H9 (cell line): Measurements from ENCODE around the gene ADORA3. TPM values are rescaled to one million over a fixed set of nuclear protein-coding genes. Genes with fewer than 3 reads are reported as not detected.

Source experiments
- DNase-seq: peaks from one replicate; pipeline ENCODE4 v3.0.0-alpha.2; 2017
- H2AFZ ChIP-seq: one replicate; pipeline ENCODE4 v1.6.1; 2013; ENCODE audit warnings: mild to moderate bottlenecking, low read length, control low read depth, moderate library complexity
- H2AK5ac ChIP-seq: 2 replicates; pipeline ENCODE4 v1.6.1; 2013; ENCODE audit warnings: low read length, control low read depth, mixed read lengths; ENCODE audit not compliant: insufficient read length
- H2BK120ac ChIP-seq: one replicate; pipeline ENCODE4 v1.6.1; 2013; ENCODE audit warnings: low read depth, mild to moderate bottlenecking, low read length, control low read depth, inconsistent platforms; ENCODE audit not compliant: poor library complexity, severe bottlenecking
- H2BK12ac ChIP-seq: 2 replicates; pipeline ENCODE4 v1.6.1; 2013; ENCODE audit warnings: low read length, control low read depth, mixed read lengths, low read depth; ENCODE audit not compliant: insufficient read length
- H2BK15ac ChIP-seq: 2 replicates; pipeline ENCODE4 v1.6.1; 2013; ENCODE audit warnings: low read depth, low read length, control low read depth
- H2BK20ac ChIP-seq: one replicate; pipeline ENCODE4 v1.6.1; 2013; ENCODE audit warnings: low read depth, mild to moderate bottlenecking, low read length, control low read depth, inconsistent platforms; ENCODE audit not compliant: poor library complexity, severe bottlenecking
- H2BK5ac ChIP-seq: 2 replicates; pipeline ENCODE4 v1.6.1; 2013; ENCODE audit warnings: low read length, control low read depth, mixed read lengths; ENCODE audit not compliant: insufficient read length
- H3K14ac ChIP-seq: 2 replicates; pipeline ENCODE4 v1.6.1; 2013; ENCODE audit warnings: low read length, control low read depth; ENCODE audit not compliant: insufficient read depth
- H3K18ac ChIP-seq: 2 replicates; pipeline ENCODE4 v1.6.1; 2013; ENCODE audit warnings: low read depth, mild to moderate bottlenecking, mixed read lengths, low read length, control low read depth; ENCODE audit not compliant: insufficient read length
- H3K23ac ChIP-seq: 2 replicates; pipeline ENCODE4 v1.6.1; 2013; ENCODE audit warnings: low read length, control low read depth, mixed read lengths, low read depth; ENCODE audit not compliant: insufficient read length
- H3K23me2 ChIP-seq: 2 replicates; pipeline ENCODE4 v1.6.1; 2013; ENCODE audit warnings: low read depth, mild to moderate bottlenecking, mixed read lengths, low read length, control low read depth; ENCODE audit not compliant: insufficient read length, poor library complexity, severe bottlenecking
- H3K27ac ChIP-seq: 2 replicates; pipeline ENCODE4 v1.5.1; 2013; ENCODE audit warnings: low read length, control low read depth, mixed read lengths, low read depth; ENCODE audit not compliant: insufficient read length
- H3K27me3 ChIP-seq: 2 replicates; pipeline ENCODE4 v1.6.1; 2013; ENCODE audit warnings: low read length, control low read depth, inconsistent platforms; ENCODE audit not compliant: insufficient read depth
- H3K4ac ChIP-seq: 2 replicates; pipeline ENCODE4 v1.6.1; 2013; ENCODE audit warnings: low read depth, mild to moderate bottlenecking, control low read depth, inconsistent platforms, low read length, moderate library complexity
- H3K4me1 ChIP-seq: 2 replicates; pipeline ENCODE4 v1.6.1; 2013; ENCODE audit warnings: low read length, control low read depth, inconsistent platforms; ENCODE audit not compliant: insufficient read depth
- H3K4me2 ChIP-seq: 2 replicates; pipeline ENCODE4 v1.6.1; 2013; ENCODE audit warnings: low read length, control low read depth, mixed read lengths; ENCODE audit not compliant: insufficient read length, insufficient read depth
- H3K56ac ChIP-seq: 2 replicates; pipeline ENCODE4 v1.6.1; 2013; ENCODE audit warnings: low read depth, mild to moderate bottlenecking, mixed read lengths, low read length, control low read depth; ENCODE audit not compliant: insufficient read length
- H3K79me1 ChIP-seq: 2 replicates; pipeline ENCODE4 v1.6.1; 2013; ENCODE audit warnings: low read depth, mild to moderate bottlenecking, moderate library complexity, low read length, control low read depth, inconsistent platforms; ENCODE audit not compliant: insufficient read depth, poor library complexity, severe bottlenecking
- H3K79me2 ChIP-seq: 2 replicates; pipeline ENCODE4 v1.6.1; 2013; ENCODE audit warnings: low read length, control low read depth, inconsistent platforms; ENCODE audit not compliant: insufficient read depth
- H3K9ac ChIP-seq: 2 replicates; pipeline ENCODE4 v1.6.1; 2013; ENCODE audit warnings: low read length, control low read depth, mixed read lengths; ENCODE audit not compliant: insufficient read length; ENCODE audit errors: extremely low read depth
- H3K9me3 ChIP-seq: one replicate; pipeline ENCODE4 v1.6.1; 2013; ENCODE audit warnings: low read depth, low read length, inconsistent platforms; ENCODE audit not compliant: control insufficient read depth
- H3T11ph ChIP-seq: one replicate; pipeline ENCODE4 v1.6.1; 2013; ENCODE audit warnings: mild to moderate bottlenecking, low read length, control low read depth, inconsistent platforms
- H4K20me1 ChIP-seq: one replicate; pipeline ENCODE4 v1.6.1; 2013; ENCODE audit not compliant: control insufficient read depth, insufficient read length, insufficient read depth
- H4K5ac ChIP-seq: 2 replicates; pipeline ENCODE4 v1.6.1; 2013; ENCODE audit warnings: low read depth, mild to moderate bottlenecking, mixed read lengths, low read length, control low read depth; ENCODE audit not compliant: insufficient read length
- H4K8ac ChIP-seq: replicated peaks from 2 replicates; pipeline ENCODE4 v1.6.1; 2013; ENCODE audit warnings: low read length, control low read depth, mixed read lengths, low read depth; ENCODE audit not compliant: insufficient read length
- H4K91ac ChIP-seq: 2 replicates; pipeline ENCODE4 v1.6.1; 2013; ENCODE audit warnings: low read depth, mild to moderate bottlenecking, moderate library complexity, mixed read lengths, low read length, control low read depth; ENCODE audit not compliant: insufficient read length
- H3K27ac Mint-ChIP-seq, 3 experiments: 2 replicates in 2 of 3; 3 replicates in 1 of 3; pipeline ENCODE4 v1.8.0; 2020 to 2021; ENCODE audit warnings: mixed read lengths in 3 of 3, mild to moderate bottlenecking in 1 of 3, moderate library complexity in 1 of 3
- H3K27me3 Mint-ChIP-seq: 2 replicates; pipeline ENCODE4 v1.8.0; 2021; ENCODE audit warnings: low read depth, mild to moderate bottlenecking, moderate library complexity, mixed read lengths
- H3K36me3 Mint-ChIP-seq, 3 experiments: 2 replicates in 2 of 3; 3 replicates in 1 of 3; pipeline ENCODE4 v1.8.0; 2020 to 2021; ENCODE audit warnings: low read depth in 3 of 3, mixed read lengths in 3 of 3; ENCODE audit not compliant: insufficient read depth in 1 of 3
- H3K4me1 Mint-ChIP-seq, 2 experiments: 2 replicates each; pipeline ENCODE4 v1.8.0; 2020; ENCODE audit warnings: mixed read lengths in 2 of 2
- H3K4me3 Mint-ChIP-seq, 2 experiments: 2 replicates in 1 of 2; 3 replicates in 1 of 2; pipeline ENCODE4 v1.8.0; 2020 to 2021; ENCODE audit warnings: mild to moderate bottlenecking in 2 of 2, mixed read lengths in 2 of 2, moderate library complexity in 1 of 2
- H3K9me3 Mint-ChIP-seq, 2 experiments: 2 replicates in 1 of 2; 3 replicates in 1 of 2; pipeline ENCODE4 v1.8.0; 2020; ENCODE audit warnings: mild to moderate bottlenecking in 2 of 2, mixed read lengths in 2 of 2, moderate library complexity in 1 of 2
- CTCF ChIP-seq: fragments of 200-600 bp; sonication (generic); conservative IDR thresholded peaks from 3 replicates; pipeline ENCODE4 v1.8.0; 2021; ENCODE audit warnings: antibody characterized with exemption, mild to moderate bottlenecking
- WGBS: extraction: QIAGEN DNeasy Blood & Tissue Kit; methylation state at CpG from one replicate; pipeline ENCODE4 v1.1.7; 2013; ENCODE audit warnings: missing lambda C conversion rate, low lambda C conversion rate, mixed read lengths; ENCODE audit not compliant: insufficient read length; ENCODE audit errors: extremely low coverage; 5-methylcytosine and 5-hydroxymethylcytosine counted together
- total RNA-seq: library from RNA; stranded (reverse); gene quantifications from 2 replicates; pipeline ENCODE4 v1.2.1, GENCODE V29; 2021

The ADORA3 gene
- total RNA-seq, 1 experiment from 2014 or later = not detected

- no peak overlapping the region for H2BK20ac ChIP-seq
- Mint-ChIP-seq H3K27ac (no peak overlapping the region), H3K36me3 (0 out of 7 replicates have a peak, but pooled peaks cover 0 to 4% (median 0%) of the 10 kb centered on the region in 3 experiments), H3K27me3 (no peaks in the 10 kb centered on the region), H3K4me1 (peaks cover 6% of the 10 kb centered on the region in 2 experiments), H3K9me3 (peaks cover 2 to 3% of the 10 kb centered on the region in 2 experiments; a peak in 3 of 5 replicates), H3K4me3 (no peak overlapping the region)
- H3K9ac ChIP-seq = no peak overlapping the region
- no peak for TF ChIP-seq CTCF
- no peak overlapping the region for H3K27ac ChIP-seq
- H2AK5ac ChIP-seq = no peak overlapping the region
- no peaks in the 10 kb centered on the region for H3K79me1 ChIP-seq
- no peak overlapping the region for H4K91ac ChIP-seq
- no peak overlapping the region for H3T11ph ChIP-seq
- H2BK120ac ChIP-seq = no peak overlapping the region
- H3K9me3 ChIP-seq = no peaks in the 10 kb centered on the region
- H3K4me2 ChIP-seq = no peak overlapping the region
- no peaks in the 10 kb centered on the region for H4K20me1 ChIP-seq
- no peak overlapping the region for H3K4ac ChIP-seq
- no peaks in the 10 kb centered on the region for H3K23me2 ChIP-seq
- H3K14ac ChIP-seq = no peak overlapping the region
- no peaks in the 10 kb centered on the region for H3K4me1 ChIP-seq
- H3K79me2 ChIP-seq = no peaks in the 10 kb centered on the region
- WGBS = no CpG with 5 or more reads among the region's 4 CpGs
- no peak overlapping the region for H3K56ac ChIP-seq
- H3K23ac ChIP-seq = no peak overlapping the region
- H3K18ac ChIP-seq = no peak overlapping the region
- no peak overlapping the region for H2BK15ac ChIP-seq
- H3K27me3 ChIP-seq = no peaks in the 10 kb centered on the region
- no peak overlapping the region for H4K8ac ChIP-seq
- H2BK12ac ChIP-seq = no peak overlapping the region
- H2AFZ ChIP-seq = no peak overlapping the region
- no peak overlapping the region for H4K5ac ChIP-seq
- no peak for DNase-seq
- no peak overlapping the region for H2BK5ac ChIP-seq
Measured at GRCh38 chr1:111496398-111496797, 7.0 kb downstream of the ADORA3 start.
